ENCODE results near the gene RERE. TPM values are rescaled to one million over a fixed set of nuclear protein-coding genes. Genes with fewer than 3 reads are reported as not detected.

Gene RERE
- total RNA-seq, 2 experiments from 2014 or later: 73.1 to 211 TPM

GRCh38 chr1:8518490-8518801 is 299.0 kb downstream of the RERE start:
- H2AFZ ChIP-seq (ENCODE audit: low read length): no peak overlapping the region; the same call in 1 of the 2 replicates
- no peaks in the 10 kb centered on the region for H4K20me1 ChIP-seq (ENCODE audit: insufficient read depth, low read length)
- H3K9me2 ChIP-seq (ENCODE audit: insufficient read depth, low read length): no peaks in the 10 kb centered on the region
- DNase-seq (ENCODE audit: low spot score): no peak
- no peak for TF ChIP-seq CTCF (conservative IDR thresholded peaks at IDR 0.05; ENCODE audit: low read length)
- no peak for TF ChIP-seq EZH2phosphoT487 (IDR thresholded peaks at IDR 0.05; ENCODE audit: borderline replicate concordance, low read depth, low read length)
- CTCF ChIA-PET (ENCODE audit: unreplicated experiment): no interaction called here
- peak overlapping the region; percentile 85 for H3K27ac ChIP-seq (ENCODE audit: low read depth, low read length, poor library complexity, severe bottlenecking)
- peaks cover 100% of the 10 kb centered on the region for H3K79me2 ChIP-seq (ENCODE audit: insufficient read depth, low read depth, low read length)
- intact Hi-C loops (cut with micrococcal nuclease; ENCODE audit: unreplicated experiment): loop anchor here (2.0 kb wide), 1 partner anchor 46 kb away; no protein-coding TSS in a partner anchor
- POLR2A ChIA-PET: no interaction called here
- BruUV-seq (replicated peaks): no TSS peak
- peak overlapping the region; percentile 76 for H3K4me2 ChIP-seq (ENCODE audit: low read length)
- peaks cover 99% of the 10 kb centered on the region for H3K4me1 ChIP-seq (ENCODE audit: insufficient read depth, low read length, poor library complexity, severe bottlenecking)
- peaks cover 12% of the 10 kb centered on the region for H3K36me3 ChIP-seq (ENCODE audit: insufficient read depth, low read length)
- H3K9me3 ChIP-seq (ENCODE audit: low read length): peaks cover 3% of the 10 kb centered on the region; the same call in 1 of the 2 replicates
- peak overlapping the region; percentile 46 for H3K4me3 ChIP-seq (ENCODE audit: low read depth, low read length, poor library complexity, severe bottlenecking)

- Histone ChIP-seq H3K27ac (ENCODE audit: low read depth, low read length, poor library complexity, severe bottlenecking) (peak overlapping the region; percentile 85), H3K4me2 (ENCODE audit: low read length) (peak overlapping the region; percentile 76)
- intact Hi-C loops (cut with micrococcal nuclease; ENCODE audit: unreplicated experiment): loop anchor here (2.0 kb wide), 1 partner anchor 45 kb away; no protein-coding TSS in a partner anchor
Measured at GRCh38 chr1:8517661-8518489, 299.6 kb downstream of the RERE start.

More at GRCh38 chr1:8517661-8518489, 299.6 kb downstream of the RERE start:
- no peak for DNase-seq (ENCODE audit: low spot score)
- no peaks in the 10 kb centered on the region for H4K20me1 ChIP-seq (ENCODE audit: insufficient read depth, low read length)
- peak overlapping the region; percentile 3; the same call in 1 of the 2 replicates for H2AFZ ChIP-seq (ENCODE audit: low read length)
- H3K4me1 ChIP-seq (ENCODE audit: insufficient read depth, low read length, poor library complexity, severe bottlenecking): peaks cover 99% of the 10 kb centered on the region
- POLR2A ChIA-PET: interaction anchor here (1.1 to 1.3 kb wide), 2 partner anchors 7 to 45 kb away, joined by 3 to 6 read pairs; no protein-coding TSS in a partner anchor
- no peaks in the 10 kb centered on the region for H3K9me2 ChIP-seq (ENCODE audit: insufficient read depth, low read length)
- H3K4me3 ChIP-seq (ENCODE audit: low read depth, low read length, poor library complexity, severe bottlenecking): peak overlapping the region; percentile 46
- H3K79me2 ChIP-seq (ENCODE audit: insufficient read depth, low read depth, low read length): peaks cover 100% of the 10 kb centered on the region
- peaks cover 2% of the 10 kb centered on the region; the same call in 1 of the 2 replicates for H3K9me3 ChIP-seq (ENCODE audit: low read length)
- CTCF ChIA-PET (ENCODE audit: unreplicated experiment): no interaction called here
- peaks cover 11% of the 10 kb centered on the region for H3K36me3 ChIP-seq (ENCODE audit: insufficient read depth, low read length)
- TF ChIP-seq CTCF (conservative IDR thresholded peaks at IDR 0.05; ENCODE audit: low read length) (no peak), EZH2phosphoT487 (IDR thresholded peaks at IDR 0.05; ENCODE audit: borderline replicate concordance, low read depth, low read length) (no peak)
- no TSS peak for BruUV-seq (replicated peaks)

Measured in OCI-LY7 (cell line).